ENCODE results near the gene ZNF8. TPM values are rescaled to one million over a fixed set of nuclear protein-coding genes. Genes with fewer than 3 reads are reported as not detected.
"Not testable (repeated sequence)": the region's sequence is repeated elsewhere in the genome, so short reads cannot be mapped to it uniquely, and the experiment has no call there.

ZNF8 gene
- total and polyA plus RNA-seq, 2 donors from 2014 or later = 1.3 to 9.0 TPM

- peak overlapping the region in 1 of 2 donors; percentile 88 for H3K27ac ChIP-seq (ENCODE audit: low read depth in 2 of 2, low read length in 2 of 2)
Observed at GRCh38 chr19:58305932-58306323, 27.2 kb downstream of the ZNF8 start.

GRCh38 chr19:58307736-58308135 lies 29.0 kb downstream of the ZNF8 start:
- intact Hi-C loops (cut with DNase I) = no loop called here
- H3K36me3 ChIP-seq (ENCODE audit: control insufficient read depth in 2 of 3, insufficient read depth in 3 of 3, low read length in 3 of 3) = peaks cover 5 to 17% (median 10%) of the 10 kb centered on the region in 3 donors
- FAIRE-seq (no peak), DNase-seq (no peak)
- no peaks in the 10 kb centered on the region for H3K27me3 ChIP-seq (ENCODE audit: control insufficient read depth, insufficient read depth, low read length)
- peaks cover 0 to 10% (median 0%) of the 10 kb centered on the region in 3 donors for H3K4me1 ChIP-seq (ENCODE audit: control insufficient read depth in 2 of 3, insufficient read depth in 2 of 3, low read depth in 1 of 3, low read length in 3 of 3)
- no peak overlapping the region for H3K27ac ChIP-seq (ENCODE audit: low read depth in 2 of 2, low read length in 2 of 2)
- H3K9ac ChIP-seq (ENCODE audit: low read length in 3 of 3) = no peak overlapping the region
- no peak overlapping the region for H3K4me3 ChIP-seq (ENCODE audit: low read length in 3 of 3)
- H3K9me3 ChIP-seq (ENCODE audit: control insufficient read depth in 2 of 3, insufficient read depth in 1 of 3, low read length in 3 of 3) = no peaks in the 10 kb centered on the region
- no peak for TF ChIP-seq CTCF (IDR thresholded peaks at IDR 0.05; ENCODE audit: borderline replicate concordance, extremely low read depth, insufficient read depth)

More at GRCh38 chr19:58305932-58306323, 27.2 kb downstream of the ZNF8 start:
- TF ChIP-seq CTCF (IDR thresholded peaks at IDR 0.05; ENCODE audit: borderline replicate concordance, extremely low read depth, insufficient read depth) = no peak
- Histone ChIP-seq H3K9ac (ENCODE audit: low read length in 3 of 3) (peak overlapping the region; percentile 70 to 88 (median 87)), H3K4me3 (ENCODE audit: low read length in 3 of 3) (peak overlapping the region; percentile 80 to 97 (median 94)), H3K27me3 (ENCODE audit: control insufficient read depth, insufficient read depth, low read length) (no peaks in the 10 kb centered on the region), H3K4me1 (ENCODE audit: control insufficient read depth in 2 of 3, insufficient read depth in 2 of 3, low read depth in 1 of 3, low read length in 3 of 3) (peaks cover 0 to 10% (median 0%) of the 10 kb centered on the region in 3 donors), H3K9me3 (ENCODE audit: control insufficient read depth in 2 of 3, insufficient read depth in 1 of 3, low read length in 3 of 3) (no peaks in the 10 kb centered on the region), H3K36me3 (ENCODE audit: control insufficient read depth in 2 of 3, insufficient read depth in 3 of 3, low read length in 3 of 3) (peaks cover 2 to 8% (median 3%) of the 10 kb centered on the region in 3 donors)
- peak in 1 of 5 donors; percentile 14 for DNase-seq
- intact Hi-C loops (cut with DNase I) = no loop called here
- FAIRE-seq = no peak

GRCh38 chr19:58310685-58311084 lies 31.9 kb downstream of the ZNF8 start:
- H3K9ac ChIP-seq (ENCODE audit: low read length in 3 of 3); intact Hi-C loops (cut with DNase I); FAIRE-seq; H3K4me3 ChIP-seq (ENCODE audit: low read length in 3 of 3); H3K4me1 ChIP-seq (ENCODE audit: control insufficient read depth in 2 of 3, insufficient read depth in 2 of 3, low read depth in 1 of 3, low read length in 3 of 3); H3K27me3 ChIP-seq (ENCODE audit: control insufficient read depth, insufficient read depth, low read length); H3K9me3 ChIP-seq (ENCODE audit: control insufficient read depth in 2 of 3, insufficient read depth in 1 of 3, low read length in 3 of 3); H3K27ac ChIP-seq (ENCODE audit: low read depth in 2 of 2, low read length in 2 of 2): not testable (repeated sequence)
- H3K36me3 ChIP-seq (ENCODE audit: control insufficient read depth in 2 of 3, insufficient read depth in 3 of 3, low read length in 3 of 3) = peaks cover 15 to 32% (median 27%) of the 10 kb centered on the region in 3 donors
- peak; percentile 27 for TF ChIP-seq CTCF (IDR thresholded peaks at IDR 0.05; ENCODE audit: borderline replicate concordance, extremely low read depth, insufficient read depth)
- peak in 4 of 5 donors; percentile 18 to 52 (median 34) for DNase-seq
